ENCODE measurements around the gene DDX46.
"Not testable (repeated sequence)": the region's sequence is repeated elsewhere in the genome, so short reads cannot be mapped to it uniquely, and the experiment has no call there.

The DDX46 gene

GRCh38 chr5:134824681-134825080 is 66.1 kb downstream of the DDX46 start:
- Histone ChIP-seq H3K9ac (peak overlapping the region in 8 of 11 experiments; percentile 2 to 50 (median 26); a peak in 8 of 22 replicates), H4K20me1 (no peaks in the 10 kb centered on the region), H3K27ac (peak overlapping the region in 10 of 11 experiments; percentile 22 to 78 (median 72); a peak in 19 of 22 replicates), H3K9me3 (replicated peaks in 1 of 11) (no peaks in the 10 kb centered on the region), H3K4me1 (peaks cover 14 to 39% (median 23%) of the 10 kb centered on the region in 10 experiments), H3K4me2 (peak overlapping the region; percentile 48 to 83 (median 71); a peak in 21 of 22 replicates), H3K4me3 (peak overlapping the region in 4 of 10 experiments; percentile 27 to 36 (median 32); a peak in 2 of 20 replicates), H3K36me3 (peaks cover 77 to 100% (median 91%) of the 10 kb centered on the region in 11 experiments), H3K27me3 (no peaks in the 10 kb centered on the region)
- no peak for TF ChIP-seq Cebpa-rat (IDR thresholded peaks at IDR 0.05)

GRCh38 chr5:134825212-134825611 is 66.6 kb downstream of the DDX46 start:
- Histone ChIP-seq H4K20me1 (no peaks in the 10 kb centered on the region), H3K36me3 (peaks cover 73 to 100% (median 87%) of the 10 kb centered on the region in 11 experiments), H3K27me3 (no peaks in the 10 kb centered on the region), H3K9ac (peak overlapping the region in 7 of 11 experiments; percentile 21 to 50 (median 39); a peak in 9 of 22 replicates), H3K9me3 (replicated peaks in 1 of 11) (no peaks in the 10 kb centered on the region), H3K4me2 (peak overlapping the region; percentile 48 to 83 (median 71); a peak in 21 of 22 replicates), H3K4me3 (peak overlapping the region in 5 of 10 experiments; percentile 27 to 36 (median 32); a peak in 6 of 20 replicates), H3K27ac (peak overlapping the region in 10 of 11 experiments; percentile 22 to 78 (median 72); a peak in 19 of 22 replicates), H3K4me1 (peaks cover 14 to 39% (median 23%) of the 10 kb centered on the region in 10 experiments)
- peak in 4 of 11 experiments; percentile 56 to 76 (median 72); a peak in 6 of 22 replicates for TF ChIP-seq Cebpa-rat (IDR thresholded peaks at IDR 0.05)

- H4K20me1 ChIP-seq, result no peaks in the 10 kb centered on the region
- no peaks in the 10 kb centered on the region for H3K27me3 ChIP-seq
- H3K4me2 ChIP-seq, result no peak overlapping the region
- H3K27ac ChIP-seq, result no peak overlapping the region
- no peak overlapping the region for H3K4me3 ChIP-seq
- peaks cover 68 to 99% (median 91%) of the 10 kb centered on the region in 11 experiments for H3K36me3 ChIP-seq
- H3K9me3 ChIP-seq (replicated peaks in 1 of 11), result no peaks in the 10 kb centered on the region
- H3K4me1 ChIP-seq, result no peaks in the 10 kb centered on the region
- no peak for TF ChIP-seq Cebpa-rat (IDR thresholded peaks at IDR 0.05)
- H3K9ac ChIP-seq, result peak overlapping the region in 1 of 11 experiments; percentile 29; a peak in 1 of 22 replicates
Observed at GRCh38 chr5:134833340-134834032, 74.9 kb downstream of the DDX46 start.

- H3K4me1 ChIP-seq, result no peaks in the 10 kb centered on the region
- H4K20me1 ChIP-seq, result no peaks in the 10 kb centered on the region
- no peaks in the 10 kb centered on the region for H3K27me3 ChIP-seq
- H3K9ac ChIP-seq, result no peak overlapping the region
- no peaks in the 10 kb centered on the region for H3K9me3 ChIP-seq (replicated peaks in 1 of 11)
- H3K4me2 ChIP-seq, result no peak overlapping the region
- H3K4me3 ChIP-seq, result no peak overlapping the region
- H3K27ac ChIP-seq, result no peak overlapping the region
- TF ChIP-seq Cebpa-rat (IDR thresholded peaks at IDR 0.05), result no peak
- peaks cover 72 to 99% (median 92%) of the 10 kb centered on the region in 11 experiments for H3K36me3 ChIP-seq
Observed at GRCh38 chr5:134835623-134836022, 77.0 kb downstream of the DDX46 start.

GRCh38 chr5:134837530-134838181 is 79.1 kb downstream of the DDX46 start:
- H3K36me3 ChIP-seq, result peaks cover 70 to 98% (median 85%) of the 10 kb centered on the region in 11 experiments
- H3K9ac ChIP-seq, result no peak overlapping the region
- H3K4me2 ChIP-seq, result no peak overlapping the region
- no peak overlapping the region for H3K4me3 ChIP-seq
- H3K4me1 ChIP-seq, result no peaks in the 10 kb centered on the region
- no peak for TF ChIP-seq Cebpa-rat (IDR thresholded peaks at IDR 0.05)
- H4K20me1 ChIP-seq, result no peaks in the 10 kb centered on the region
- H3K9me3 ChIP-seq (replicated peaks in 1 of 11), result no peaks in the 10 kb centered on the region
- no peak overlapping the region for H3K27ac ChIP-seq
- no peaks in the 10 kb centered on the region for H3K27me3 ChIP-seq

- not testable (repeated sequence) for H3K4me2 ChIP-seq; H3K9me3 ChIP-seq (replicated peaks in 1 of 11); H3K9ac ChIP-seq; H3K4me1 ChIP-seq; H4K20me1 ChIP-seq; H3K27me3 ChIP-seq; H3K27ac ChIP-seq; H3K4me3 ChIP-seq
- peaks cover 67 to 91% (median 78%) of the 10 kb centered on the region in 11 experiments for H3K36me3 ChIP-seq
Observed at GRCh38 chr5:134838361-134838760, 79.8 kb downstream of the DDX46 start.

GRCh38 chr5:134840811-134841210 is 82.2 kb downstream of the DDX46 start:
- Histone ChIP-seq H3K4me2 (no peak overlapping the region), H3K27me3 (no peaks in the 10 kb centered on the region), H3K9me3 (replicated peaks in 1 of 11) (no peaks in the 10 kb centered on the region), H3K36me3 (peaks cover 45 to 70% (median 55%) of the 10 kb centered on the region in 11 experiments), H3K9ac (no peak overlapping the region), H3K4me1 (peaks cover 5 to 10% (median 8%) of the 10 kb centered on the region in 10 experiments; a peak in 18 of 20 replicates), H4K20me1 (no peaks in the 10 kb centered on the region), H3K4me3 (no peak overlapping the region), H3K27ac (no peak overlapping the region)
- no peak for TF ChIP-seq Cebpa-rat (IDR thresholded peaks at IDR 0.05)

- H3K4me2 ChIP-seq, result no peak overlapping the region
- H3K4me1 ChIP-seq, result peaks cover 24 to 33% (median 28%) of the 10 kb centered on the region in 10 experiments
- H4K20me1 ChIP-seq, result peaks cover 1 to 24% (median 18%) of the 10 kb centered on the region in 11 experiments; a peak in 16 of 22 replicates
- no peaks in the 10 kb centered on the region for H3K9me3 ChIP-seq (replicated peaks in 1 of 11)
- peaks cover 23 to 57% (median 42%) of the 10 kb centered on the region in 11 experiments for H3K36me3 ChIP-seq
- no peak overlapping the region for H3K27ac ChIP-seq
- TF ChIP-seq Cebpa-rat (IDR thresholded peaks at IDR 0.05), result no peak
- H3K27me3 ChIP-seq, result no peaks in the 10 kb centered on the region
- H3K4me3 ChIP-seq, result no peak overlapping the region
- H3K9ac ChIP-seq, result peak overlapping the region in 2 of 11 experiments; percentile 98 to 99; a peak in 2 of 22 replicates
Observed at GRCh38 chr5:134844252-134844651, 85.7 kb downstream of the DDX46 start.

GRCh38 chr5:134845335-134845851 is 86.8 kb downstream of the DDX46 start:
- TF ChIP-seq Cebpa-rat (IDR thresholded peaks at IDR 0.05), result no peak
- peaks cover 13 to 57% (median 41%) of the 10 kb centered on the region in 11 experiments for H3K36me3 ChIP-seq

More at GRCh38 chr5:134845335-134845851, 86.8 kb downstream of the DDX46 start:
- Histone ChIP-seq H3K4me1 (peaks cover 26 to 44% (median 38%) of the 10 kb centered on the region in 10 experiments), H4K20me1 (peaks cover 10 to 36% (median 29%) of the 10 kb centered on the region in 11 experiments; a peak in 20 of 22 replicates), H3K4me3 (peak overlapping the region; percentile 72 to 96 (median 88)), H3K9me3 (replicated peaks in 1 of 11) (no peaks in the 10 kb centered on the region), H3K27ac (peak overlapping the region; percentile 9 to 99 (median 97); a peak in 21 of 22 replicates), H3K27me3 (no peaks in the 10 kb centered on the region), H3K4me2 (peak overlapping the region; percentile 62 to 97 (median 80)), H3K9ac (peak overlapping the region; percentile 92 to 99 (median 98); a peak in 21 of 22 replicates)

All from BLaER1 treated with 17β-estradiol and CSF1 and Interleukin-3, amounts not matched to agents 10 nM and 100 nM (cell line).